T-helper 9 cell (primary cell): ENCODE data around the gene TTLL10.

Experiments used
- DNase-seq: peaks from one replicate; pipeline ENCODE4 v3.0.0-alpha.2; 2020

TTLL10 gene

GRCh38 chr1:1160281-1160930, 13.3 kb upstream of the TTLL10 start:
- DNase-seq: no peak

DNA sequence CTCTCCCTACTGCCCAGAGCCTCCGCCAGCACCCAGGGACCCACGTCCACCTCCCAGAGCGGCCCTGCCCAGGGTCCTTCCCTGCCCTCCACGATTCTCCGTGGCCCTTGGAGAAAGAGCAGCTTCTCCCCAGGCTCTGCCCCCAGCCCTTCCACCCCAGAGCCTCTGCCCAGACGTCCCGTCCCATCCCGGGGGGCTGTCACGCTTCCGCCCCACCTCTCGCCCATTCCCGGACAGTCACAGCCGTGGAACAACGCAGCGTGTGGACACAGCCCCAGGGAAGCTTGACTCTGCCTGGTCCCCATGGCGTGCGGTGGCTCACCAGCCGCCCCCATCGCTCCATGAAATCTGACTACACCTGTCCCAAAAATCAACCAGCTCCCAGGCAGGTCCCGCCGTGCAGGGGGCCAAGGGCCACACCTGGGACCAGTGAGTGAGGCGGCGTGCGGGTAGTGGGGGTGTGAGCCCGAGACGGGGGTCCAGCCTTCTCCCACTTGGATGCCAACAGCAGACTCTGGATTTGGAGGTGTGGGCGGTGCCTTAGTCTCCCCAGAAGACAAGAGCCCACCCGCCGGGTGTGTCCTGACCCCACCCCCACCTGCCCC, 12.5 kb upstream of the TTLL10 start:
- DNase-seq: no peak

DNA sequence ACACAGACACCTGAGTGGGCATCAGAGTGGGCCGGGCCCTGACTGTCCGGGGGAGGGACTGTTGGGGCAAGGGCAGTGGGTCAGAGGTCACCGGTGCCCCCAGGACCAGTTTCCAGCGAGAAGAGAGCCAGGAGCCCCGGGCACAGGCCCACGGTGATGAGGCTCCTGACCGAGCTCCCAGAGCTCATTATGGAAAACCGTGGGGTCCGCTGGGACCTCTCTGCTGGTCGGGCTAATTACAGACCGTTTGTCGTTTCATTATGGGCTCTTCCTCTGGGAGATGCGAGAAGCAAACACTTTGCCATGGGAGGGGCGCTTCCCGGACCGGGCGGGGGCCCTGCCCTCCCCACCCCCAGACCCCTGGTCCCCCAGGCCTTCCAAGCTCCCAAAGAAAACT, 12.0 kb upstream of the TTLL10 start:
- DNase-seq: no peak

- no peak for DNase-seq
Observed at GRCh38 chr1:1162597-1163537, 10.8 kb upstream of the TTLL10 start.

DNA sequence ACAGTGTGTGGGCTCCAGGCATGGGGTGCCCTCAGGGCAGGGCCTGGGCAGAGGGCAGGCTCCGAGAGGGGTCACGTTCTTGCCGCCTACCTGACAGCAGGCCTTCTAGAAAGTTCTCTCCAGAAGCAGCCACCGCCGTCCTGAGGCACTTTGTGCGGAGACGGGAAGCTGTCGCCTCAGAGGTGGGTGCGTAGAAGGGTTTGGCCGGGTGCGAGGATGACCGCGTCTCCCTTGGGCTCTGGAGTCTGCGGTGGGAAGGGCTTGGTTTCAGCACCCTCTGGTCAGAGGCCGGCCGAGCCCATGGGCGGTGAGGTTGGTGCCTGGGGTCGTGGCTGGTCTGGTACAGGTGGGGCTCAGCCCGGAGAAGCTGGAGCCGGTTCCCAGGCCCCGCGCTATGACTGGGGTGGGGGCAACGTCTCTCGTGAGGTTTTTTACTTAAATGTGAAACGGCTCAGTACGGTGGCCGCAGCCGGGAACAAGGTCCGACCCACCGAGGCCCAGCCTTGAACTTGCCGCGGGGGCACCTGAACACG, 10.1 kb upstream of the TTLL10 start:
- no peak for DNase-seq

DNA sequence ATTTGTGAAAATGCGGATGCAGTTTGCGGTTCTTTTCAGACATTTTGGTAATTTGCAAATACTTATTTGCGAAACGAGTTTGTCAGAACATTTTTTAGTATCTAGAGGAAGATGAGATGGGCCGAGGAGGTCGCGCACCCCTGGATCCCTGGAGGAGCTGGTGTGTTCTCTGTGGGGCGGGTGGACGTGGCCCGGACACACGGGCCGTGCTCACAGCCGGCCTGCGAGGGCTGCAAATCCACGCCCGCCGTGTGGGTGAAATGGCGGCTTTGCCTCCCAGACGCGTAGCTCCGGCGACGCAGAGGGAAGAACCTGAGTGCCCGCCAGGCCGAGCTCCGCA, 9.3 kb upstream of the TTLL10 start:
- DNase-seq: no peak

DNA sequence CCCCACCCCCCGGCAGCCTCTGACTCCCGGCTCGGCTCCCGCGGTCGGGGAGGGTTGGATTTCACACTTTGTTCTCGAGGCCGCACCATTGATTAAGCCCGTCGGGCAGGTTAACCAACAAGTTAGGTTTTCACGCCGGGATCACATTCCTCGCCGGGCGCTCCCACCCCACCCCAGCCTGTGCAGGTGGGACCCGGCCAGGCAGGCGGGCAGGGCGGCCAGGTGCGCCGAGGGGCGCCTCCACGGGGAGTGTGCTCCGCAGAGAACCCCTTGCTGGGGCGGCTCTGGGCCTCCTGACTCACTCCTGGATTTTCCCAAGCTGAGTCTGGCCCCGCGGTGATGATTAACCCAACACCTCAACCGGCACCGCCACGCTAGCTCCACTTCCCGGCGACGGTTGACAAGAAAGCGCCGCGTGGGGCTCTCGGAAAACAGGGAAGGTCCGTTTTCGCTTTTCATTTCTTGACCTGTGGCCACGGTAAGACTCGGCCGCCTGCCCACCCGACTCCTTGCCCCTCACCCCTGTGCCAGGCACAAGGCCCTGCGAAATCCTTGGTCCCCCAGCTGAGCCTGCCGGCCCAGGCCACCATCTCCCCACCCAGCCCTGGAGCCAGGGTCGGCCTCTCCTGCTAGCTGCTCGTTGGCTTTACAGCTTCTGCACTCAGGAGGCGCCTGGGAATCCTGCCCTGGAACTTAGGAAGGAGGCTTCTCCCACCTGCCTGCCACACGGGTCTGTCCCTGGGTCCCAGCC, 8.8 kb upstream of the TTLL10 start:
- no peak for DNase-seq

- DNase-seq: no peak
Observed at GRCh38 chr1:1165485-1165884, 8.2 kb upstream of the TTLL10 start.

DNA sequence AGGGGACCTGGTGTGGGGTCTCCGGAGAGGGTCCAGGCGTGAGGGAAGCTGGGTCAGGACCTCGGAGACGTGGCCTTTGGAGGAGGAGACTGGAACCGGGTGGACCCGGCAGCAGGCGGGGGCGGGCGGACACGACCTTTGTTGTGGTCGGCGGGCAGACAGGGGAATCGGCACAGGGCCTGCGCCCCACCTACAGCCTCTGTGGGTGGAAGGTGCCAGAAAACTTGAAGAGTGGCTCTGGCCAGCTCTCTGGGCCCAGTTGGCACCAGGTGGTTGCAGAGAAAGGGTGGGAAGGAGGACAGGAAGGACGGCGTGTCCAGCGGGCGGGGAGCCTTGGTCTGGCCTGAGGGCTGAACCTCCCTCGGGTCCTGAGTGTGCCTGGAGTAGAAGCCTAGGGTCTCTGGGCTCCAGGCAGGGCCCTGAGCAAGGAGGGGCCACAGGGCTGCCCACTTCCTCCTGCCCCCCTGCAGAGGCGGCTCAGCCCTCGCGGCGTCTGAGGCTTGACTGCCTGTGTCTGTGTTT, 7.7 kb upstream of the TTLL10 start:
- no peak for DNase-seq

DNA sequence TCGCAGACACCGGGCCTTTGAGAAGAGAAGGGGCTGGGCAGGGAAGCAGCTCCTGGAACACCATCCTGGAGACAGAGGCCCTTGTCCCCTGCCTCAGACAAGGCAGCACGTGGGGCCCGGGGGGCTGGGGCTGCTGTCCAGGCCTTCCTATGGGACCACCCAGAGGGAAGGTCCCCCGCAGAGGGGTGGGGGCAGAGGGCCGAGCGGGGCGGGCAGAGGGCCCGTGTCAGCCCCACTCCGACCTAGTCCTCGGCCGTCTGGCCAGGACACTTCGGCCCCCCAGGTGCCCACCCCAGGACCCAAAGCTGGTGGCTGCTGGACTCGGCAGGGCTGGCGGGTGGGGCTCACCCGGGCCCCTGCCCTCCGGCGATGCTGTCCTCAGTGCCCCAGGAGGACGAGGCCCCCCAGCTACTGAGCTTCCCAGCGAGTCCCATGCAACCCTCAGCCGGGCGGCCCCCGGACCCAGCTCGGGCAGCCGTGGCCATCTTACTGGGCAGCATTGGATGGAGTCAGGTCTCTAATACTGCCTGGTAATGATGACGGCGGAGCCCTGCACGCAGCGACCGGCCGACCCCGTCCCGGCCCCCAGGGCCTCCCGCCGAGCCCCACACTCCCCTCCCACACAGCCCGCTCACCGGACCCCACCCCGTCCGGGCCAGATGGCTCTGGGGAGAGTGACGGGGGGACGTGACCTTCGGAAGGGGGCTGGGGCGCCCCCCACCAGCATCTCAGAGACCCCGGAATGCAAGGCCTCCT, 6.9 kb upstream of the TTLL10 start:
- DNase-seq: no peak

- no peak for DNase-seq
Observed at GRCh38 chr1:1167398-1167821, 6.3 kb upstream of the TTLL10 start.

GRCh38 chr1:1167841-1168450, 5.7 kb upstream of the TTLL10 start:
- DNase-seq: no peak

DNA sequence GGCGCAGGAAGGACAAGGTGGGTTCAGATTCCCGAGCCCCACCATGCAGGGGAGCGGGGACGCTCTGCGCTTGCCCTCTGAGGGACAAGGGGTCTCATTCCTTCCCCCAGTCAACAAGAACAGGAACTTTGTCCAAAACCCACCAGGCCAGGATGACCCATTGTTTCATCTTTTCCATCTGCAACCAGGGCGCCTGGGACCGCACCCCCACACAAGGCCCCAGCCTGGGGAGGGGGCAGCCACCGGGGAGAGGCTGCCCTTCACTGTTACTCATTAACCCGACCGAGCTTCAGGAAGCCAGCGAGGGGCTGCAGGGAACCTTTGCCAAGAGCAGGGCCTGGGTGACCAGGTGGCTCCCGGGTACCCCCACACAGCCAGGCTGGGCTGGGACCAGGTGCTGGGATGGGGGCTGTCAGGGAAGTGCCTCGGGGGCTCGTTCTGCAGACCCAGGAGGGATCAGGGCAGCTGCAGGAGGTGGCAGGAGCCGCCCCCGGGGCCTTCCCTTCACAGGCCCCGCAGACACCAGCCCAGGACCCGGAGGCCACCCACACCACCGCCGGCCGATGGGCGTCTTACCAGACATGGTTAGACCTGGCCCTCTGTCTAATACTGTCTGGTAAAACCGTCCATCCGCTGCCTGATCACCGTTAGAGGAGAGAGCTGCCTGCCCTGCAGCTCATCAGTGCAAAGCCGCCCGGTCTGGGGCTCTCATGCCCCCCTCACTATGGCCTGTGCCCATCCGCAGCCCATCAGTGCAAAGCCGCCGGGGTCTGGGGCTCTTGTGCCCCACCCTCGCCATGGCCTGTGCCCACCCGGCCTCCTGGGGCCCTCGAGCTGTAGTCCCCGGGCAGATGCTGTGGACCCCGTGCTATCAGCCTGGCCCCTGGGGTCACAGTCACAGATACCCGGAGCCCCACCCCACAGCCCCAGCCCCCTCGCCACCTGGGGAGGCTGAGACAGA, 4.9 kb upstream of the TTLL10 start:
- DNase-seq: no peak

GRCh38 chr1:1169429-1170214, 4.1 kb upstream of the TTLL10 start:
- DNase-seq: no peak

- DNase-seq: no peak
Observed at GRCh38 chr1:1170215-1171091, 3.2 kb upstream of the TTLL10 start.

- no peak for DNase-seq
Observed at GRCh38 chr1:1171161-1171545, 2.5 kb upstream of the TTLL10 start.

- peak; percentile 30 for DNase-seq
Observed at GRCh38 chr1:1171546-1172340, 1.9 kb upstream of the TTLL10 start.
